ENCODE data around the gene ARID1A. TPM values are rescaled to one million over a fixed set of nuclear protein-coding genes. Genes with fewer than 3 reads are reported as not detected.
"Not testable (repeated sequence)": the region's sequence is repeated elsewhere in the genome, so short reads cannot be mapped to it uniquely, and the experiment has no call there.

Gene ARID1A
- total RNA-seq, 1 experiment from 2014 or later: 26.2 TPM

DNA sequence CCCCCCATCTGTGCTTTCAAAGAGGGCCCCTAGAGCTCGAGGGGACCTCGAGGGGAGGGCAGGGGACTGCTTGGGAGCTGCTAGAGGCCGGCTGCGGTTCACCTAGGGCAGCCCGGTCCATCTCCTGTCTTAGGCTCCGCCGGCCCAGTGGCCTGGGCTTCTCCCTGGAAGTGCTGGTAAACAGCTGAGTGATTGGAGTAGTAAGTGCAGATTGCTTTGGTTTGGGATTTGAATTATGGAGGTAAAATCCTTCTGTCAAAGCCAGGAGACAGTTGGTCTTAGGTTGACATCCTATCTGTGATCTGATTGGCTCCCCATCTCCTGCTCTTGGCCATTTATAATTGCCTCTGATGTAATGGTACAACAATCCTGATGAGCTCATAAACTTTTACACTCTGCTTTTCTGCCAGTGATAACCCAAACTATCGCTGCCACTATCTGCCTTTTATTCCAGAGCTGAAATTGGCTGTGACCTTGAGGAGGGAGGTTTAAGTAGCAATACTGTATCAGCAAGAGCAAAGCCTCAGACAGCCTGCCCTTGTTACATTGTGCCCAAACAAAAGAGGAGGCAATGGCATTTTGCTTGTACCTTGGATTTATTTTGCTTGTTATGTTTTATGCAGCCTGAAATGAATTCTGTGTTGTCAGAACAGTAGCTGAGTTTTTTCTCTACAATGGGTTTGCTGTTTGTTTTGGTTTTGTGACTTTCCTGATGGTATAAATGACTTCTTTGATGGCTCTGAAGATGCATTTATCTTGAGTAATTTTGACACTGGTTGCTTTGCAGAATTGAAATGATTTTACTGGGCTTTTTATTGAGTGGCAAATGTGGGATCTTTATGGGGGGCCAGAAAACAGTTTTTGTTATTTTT is 2.4 kb downstream of the ARID1A start:
- DNase-seq (ENCODE audit: low read depth): peak; percentile 98

DNA sequence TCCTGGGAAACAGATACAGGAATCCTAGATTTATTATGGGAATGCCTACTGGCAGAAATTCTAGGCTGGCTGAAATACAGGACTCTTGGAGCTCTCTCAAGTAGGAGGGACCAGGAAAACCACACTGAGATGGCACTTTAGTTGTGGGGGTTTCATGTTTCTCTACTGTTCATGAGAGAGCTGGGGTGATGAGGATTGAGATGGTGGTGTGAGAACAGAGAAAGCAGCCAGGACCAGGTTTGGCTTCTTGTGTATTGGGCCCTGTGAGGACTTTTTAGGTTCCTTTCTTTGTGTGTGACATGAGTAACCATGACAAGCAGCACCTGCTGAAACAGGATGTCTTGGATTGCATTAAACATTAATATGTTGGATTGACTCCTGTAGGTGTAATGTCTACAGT is 4.9 kb downstream of the ARID1A start:
- DNase-seq (ENCODE audit: low read depth): peak; percentile 65

DNA sequence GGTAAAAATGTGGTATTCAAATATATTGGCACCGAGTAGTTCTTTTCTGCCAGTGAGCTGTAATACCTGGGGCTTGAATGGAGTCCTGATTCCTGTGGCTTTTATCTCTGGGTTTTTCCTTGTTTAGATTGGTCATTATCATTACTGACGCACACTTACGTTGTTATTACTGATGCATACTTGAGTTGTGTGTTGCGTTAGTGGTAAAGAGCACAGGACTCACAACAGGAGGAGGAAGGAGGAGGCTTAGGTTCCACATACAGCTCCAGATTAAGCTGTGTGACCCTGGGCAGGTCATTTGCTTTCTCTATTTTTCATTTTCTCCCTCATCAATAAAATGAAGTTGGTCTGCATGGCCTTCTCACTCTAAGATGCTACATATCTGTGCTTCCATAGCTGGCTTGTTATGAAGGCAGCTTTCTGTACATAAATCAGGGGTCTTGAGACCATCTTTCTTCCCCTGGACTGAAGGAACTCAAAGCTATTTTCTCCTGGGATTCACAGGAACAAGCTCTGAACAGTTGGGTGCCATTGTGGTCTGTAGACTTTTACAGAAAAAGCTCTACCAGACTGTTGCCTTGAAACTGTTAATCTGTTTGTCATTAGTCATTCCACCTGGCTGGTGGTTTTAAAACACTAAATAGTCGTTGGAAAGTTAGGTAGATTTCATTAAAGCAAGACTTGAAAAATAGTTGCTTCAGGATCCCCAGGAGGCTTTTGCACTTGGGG is 5.6 kb downstream of the ARID1A start:
- no peak for DNase-seq (ENCODE audit: low read depth)

DNA sequence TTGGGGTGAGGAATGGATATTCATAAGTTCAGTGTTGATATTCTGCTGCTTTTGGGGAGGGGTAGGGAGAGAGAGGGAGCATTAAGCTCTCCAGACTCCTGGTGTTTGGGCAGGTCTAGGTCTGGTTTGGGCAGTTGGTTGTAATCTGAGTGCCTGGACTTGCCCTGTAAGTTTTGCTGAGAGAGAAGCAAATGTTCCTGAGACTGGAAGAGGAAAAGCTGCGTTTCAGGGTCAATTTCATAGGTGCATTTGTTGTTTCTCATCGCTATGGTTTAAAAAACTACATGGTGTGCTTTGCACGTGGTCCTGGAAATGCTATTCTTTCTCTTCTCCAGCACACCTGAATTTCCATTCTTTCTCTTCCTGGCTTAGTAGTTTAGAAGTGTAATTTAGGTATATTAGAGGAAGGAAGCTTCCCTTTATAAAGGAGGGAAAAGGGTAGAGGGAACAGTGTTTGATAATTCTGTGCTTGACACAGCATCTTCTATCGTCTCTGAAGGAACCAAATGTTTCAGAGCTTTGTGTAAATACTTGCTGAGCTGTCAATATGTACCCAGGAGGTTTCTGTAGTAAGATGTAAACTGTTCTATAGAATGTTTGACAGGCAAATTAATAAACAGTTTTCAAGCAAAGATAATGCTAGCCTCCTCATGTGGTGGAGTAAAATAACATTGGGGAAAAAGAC is 6.3 kb downstream of the ARID1A start:
- DNase-seq (ENCODE audit: low read depth): no peak

DNA sequence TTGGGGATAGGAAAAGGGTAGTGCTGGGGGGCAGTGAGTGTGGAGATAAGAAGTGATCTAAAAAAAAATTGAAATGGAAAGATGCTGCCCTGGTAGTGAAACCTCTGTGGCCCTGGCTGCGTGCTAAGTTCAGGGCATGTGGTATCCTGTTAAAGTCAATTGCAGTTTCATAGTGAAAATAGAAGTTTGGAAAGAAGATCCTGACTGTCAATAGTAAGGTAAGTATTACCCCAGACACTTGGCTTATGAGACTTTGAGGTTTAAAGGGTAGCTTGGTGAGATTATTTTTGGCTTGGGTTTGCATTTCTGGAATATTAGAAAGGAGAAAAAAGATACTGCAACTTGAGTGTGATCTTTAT is 6.8 kb downstream of the ARID1A start:
- DNase-seq (ENCODE audit: low read depth): no peak

GRCh38 chr1:26703478-26703877 is 7.7 kb downstream of the ARID1A start:
- DNase-seq (ENCODE audit: low read depth): no peak

DNA sequence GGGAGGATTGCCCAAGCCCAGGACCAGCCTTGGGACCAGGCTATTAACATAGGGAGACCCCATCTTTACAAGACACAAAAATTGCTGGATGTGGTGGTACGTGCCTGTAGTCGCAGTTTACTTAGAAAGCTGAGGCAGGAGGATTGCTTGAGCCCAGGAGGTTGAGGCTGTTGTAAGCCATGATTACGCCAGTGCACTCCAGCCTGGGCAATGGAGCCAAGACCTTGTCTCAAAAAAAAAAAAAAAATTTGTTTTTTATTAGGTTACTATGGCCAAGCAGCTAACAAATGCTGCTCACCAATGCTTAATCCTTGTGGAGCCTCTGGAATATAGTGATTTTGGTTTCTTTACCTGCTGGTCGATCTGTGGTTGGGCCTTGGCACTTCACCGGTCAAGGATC is 8.8 kb downstream of the ARID1A start:
- no peak for DNase-seq (ENCODE audit: low read depth)

- DNase-seq (ENCODE audit: low read depth): not testable (repeated sequence)
These were observed 9.4 kb downstream of the ARID1A start for GRCh38 chr1:26705227-26705626.

- DNase-seq (ENCODE audit: low read depth): peak; percentile 91
These were observed 10.0 kb downstream of the ARID1A start for GRCh38 chr1:26705788-26706311.

GRCh38 chr1:26706315-26706714 is 10.5 kb downstream of the ARID1A start:
- DNase-seq (ENCODE audit: low read depth): no peak

- DNase-seq (ENCODE audit: low read depth): no peak
These were observed 15.0 kb downstream of the ARID1A start for GRCh38 chr1:26710811-26711210.

GRCh38 chr1:26711777-26712176 is 16.0 kb downstream of the ARID1A start:
- DNase-seq (ENCODE audit: low read depth): no peak

DNA sequence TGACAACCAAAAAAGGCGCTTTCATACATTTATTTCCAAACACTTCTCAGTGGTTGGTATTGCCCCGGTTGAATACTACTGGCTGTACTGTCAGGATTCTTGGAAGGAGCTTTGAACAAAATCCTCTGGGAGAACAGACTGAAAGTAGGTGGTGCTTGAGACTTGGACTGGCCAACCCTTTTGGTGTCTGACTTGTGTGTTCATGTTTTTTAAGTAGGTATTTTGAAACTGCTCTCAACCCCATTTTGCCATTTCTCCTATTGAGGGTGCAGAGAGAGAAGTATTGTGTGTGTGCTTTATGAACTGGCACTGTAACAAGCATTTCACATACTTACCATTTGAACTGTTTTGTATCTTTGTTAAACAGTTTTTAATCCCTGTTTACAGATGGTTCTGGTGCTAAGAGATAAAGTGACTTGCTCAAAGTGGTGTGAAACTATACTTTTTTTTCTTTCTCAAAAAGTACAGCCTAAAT is 21.2 kb downstream of the ARID1A start:
- DNase-seq (ENCODE audit: low read depth): no peak

DNA sequence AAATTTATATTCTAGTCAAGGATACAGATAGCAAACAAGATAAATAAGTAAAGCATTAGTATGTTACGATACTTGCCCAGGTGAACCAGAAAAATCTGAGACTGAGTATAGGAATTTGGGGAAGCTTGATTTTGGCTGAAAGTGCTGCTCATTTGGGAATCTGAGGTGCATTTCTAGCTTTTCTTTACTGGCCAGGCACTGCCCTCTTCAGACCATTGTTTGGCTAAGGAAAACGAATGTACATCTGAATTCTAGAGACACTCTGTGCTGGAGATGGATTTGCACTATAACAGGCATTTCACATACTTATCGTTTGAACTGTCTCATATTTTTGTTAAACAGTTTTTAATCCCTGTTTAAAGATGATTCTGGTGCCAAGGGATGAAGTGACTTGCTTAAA is 23.4 kb downstream of the ARID1A start:
- DNase-seq (ENCODE audit: low read depth): no peak

DNA sequence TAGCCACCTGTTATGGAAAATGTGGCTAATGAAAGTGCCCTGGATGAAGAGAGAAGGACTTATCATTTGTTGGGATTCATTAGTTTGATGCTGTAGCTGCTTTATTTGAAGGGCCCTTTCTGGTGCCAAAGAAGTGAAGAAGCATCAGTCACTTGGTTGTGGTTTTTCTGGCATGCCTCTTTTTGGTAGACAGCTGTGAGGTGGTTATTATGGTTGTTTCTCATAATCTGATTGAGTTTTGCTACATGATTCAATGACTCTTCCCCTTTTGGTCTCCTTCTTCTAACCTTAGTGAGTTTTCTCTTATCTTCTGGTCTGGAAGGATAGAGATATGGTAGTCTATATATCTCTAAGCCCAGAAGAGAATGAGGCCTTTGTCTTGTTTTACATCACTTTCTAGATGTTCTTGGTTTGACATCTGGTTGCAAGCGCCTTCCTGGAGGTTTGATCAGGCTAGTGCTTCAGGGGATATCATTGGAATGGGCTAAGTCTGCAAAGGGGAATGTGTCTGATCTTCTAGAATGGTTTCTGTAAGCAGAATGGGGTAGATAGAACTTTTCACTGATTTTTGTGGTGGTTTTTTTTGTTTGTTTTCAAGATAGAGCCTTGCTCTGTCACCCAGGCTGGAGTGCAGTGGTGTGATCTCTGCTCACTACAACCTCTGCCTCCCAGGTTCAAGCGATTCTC is 26.0 kb downstream of the ARID1A start:
- DNase-seq (ENCODE audit: low read depth): peak; percentile 59

DNA sequence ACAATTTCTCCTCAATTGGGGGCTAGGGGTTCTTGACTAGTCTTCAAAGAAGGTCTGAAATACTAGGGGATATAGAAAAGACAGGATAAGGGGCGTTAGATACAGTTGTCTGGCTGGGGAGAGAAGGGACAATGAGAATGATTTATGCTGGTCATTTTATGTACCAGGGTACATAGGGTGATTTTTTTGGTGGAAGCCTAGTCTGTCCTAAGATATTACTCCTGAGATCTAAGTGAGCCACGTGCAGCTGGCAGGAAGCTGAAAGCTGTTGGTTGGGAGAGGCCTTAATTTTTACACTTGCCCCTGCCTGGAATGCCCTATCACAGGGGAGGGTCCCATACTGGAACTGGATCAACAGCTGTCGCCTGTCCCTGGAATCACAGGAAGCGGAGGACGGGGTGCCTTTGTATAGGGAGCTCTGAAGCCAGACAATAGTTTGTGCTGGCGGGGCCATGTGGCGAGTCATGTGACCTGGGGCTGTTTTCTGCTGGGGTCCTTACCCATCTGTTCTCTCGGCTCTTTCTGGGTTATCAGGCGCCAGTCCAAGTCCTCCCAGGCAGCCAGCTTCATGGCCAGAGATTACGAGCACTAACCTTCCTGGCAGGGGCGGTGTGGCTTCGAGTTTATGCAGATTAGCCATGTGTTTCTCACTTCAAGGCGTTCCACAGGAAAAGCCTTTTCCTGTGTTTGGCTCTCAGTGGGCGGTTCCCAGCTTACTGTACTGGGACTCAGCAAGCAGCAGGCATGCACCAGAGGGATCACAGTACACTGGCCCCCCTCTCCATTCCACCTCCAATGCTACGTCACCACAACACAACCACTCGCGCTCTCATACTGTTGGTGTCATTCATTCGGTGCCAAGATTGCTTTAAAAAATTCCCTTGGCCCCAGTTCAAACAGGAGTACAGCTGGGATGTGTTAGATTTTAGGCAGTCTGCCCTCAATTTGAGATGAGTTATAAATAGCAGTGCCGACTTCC is 27.5 kb downstream of the ARID1A start:
- DNase-seq (ENCODE audit: low read depth): peak; percentile 97

DNA sequence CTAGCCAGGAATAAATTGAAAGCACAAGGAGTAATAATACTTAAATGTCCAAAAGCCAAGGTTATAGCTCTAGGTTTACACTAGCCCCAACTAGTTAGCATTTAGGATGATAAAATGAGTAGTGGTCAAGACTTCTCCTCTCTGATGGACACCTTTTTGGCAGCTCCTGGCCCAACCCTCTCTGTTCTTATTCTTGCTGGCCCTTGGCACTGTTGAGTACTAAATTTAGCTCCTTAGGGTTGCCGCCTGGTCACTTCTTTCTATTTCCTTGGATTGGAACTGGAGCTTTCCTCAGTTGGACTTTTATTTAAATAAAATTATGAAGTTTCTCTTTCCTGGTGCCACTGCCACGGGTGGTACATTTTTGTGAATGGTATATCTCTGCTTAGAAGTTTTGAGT is 28.3 kb downstream of the ARID1A start:
- no peak for DNase-seq (ENCODE audit: low read depth)

DNA sequence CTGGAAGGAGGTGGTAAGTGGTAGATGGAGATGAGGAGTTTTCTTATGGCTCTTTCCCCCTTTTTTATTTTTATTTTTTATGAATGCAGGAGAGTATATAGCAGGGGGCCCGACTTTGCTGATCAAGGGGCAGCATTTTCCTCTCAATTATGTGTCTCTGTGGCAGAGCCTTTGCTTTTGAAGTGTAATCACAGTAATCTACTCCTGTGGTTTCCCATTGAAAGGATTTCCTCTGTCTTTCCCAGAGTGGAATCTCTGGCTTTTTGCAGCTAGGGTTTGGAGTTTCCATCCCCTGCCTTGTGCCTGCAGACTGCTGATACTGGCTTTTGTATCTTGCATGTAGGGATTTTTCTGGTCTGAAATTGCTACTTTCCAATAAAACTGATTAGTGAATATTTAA is 29.1 kb downstream of the ARID1A start:
- DNase-seq (ENCODE audit: low read depth): no peak

GRCh38 chr1:26725904-26726303 is 30.1 kb downstream of the ARID1A start:
- peak; percentile 84 for DNase-seq (ENCODE audit: low read depth)

DNA sequence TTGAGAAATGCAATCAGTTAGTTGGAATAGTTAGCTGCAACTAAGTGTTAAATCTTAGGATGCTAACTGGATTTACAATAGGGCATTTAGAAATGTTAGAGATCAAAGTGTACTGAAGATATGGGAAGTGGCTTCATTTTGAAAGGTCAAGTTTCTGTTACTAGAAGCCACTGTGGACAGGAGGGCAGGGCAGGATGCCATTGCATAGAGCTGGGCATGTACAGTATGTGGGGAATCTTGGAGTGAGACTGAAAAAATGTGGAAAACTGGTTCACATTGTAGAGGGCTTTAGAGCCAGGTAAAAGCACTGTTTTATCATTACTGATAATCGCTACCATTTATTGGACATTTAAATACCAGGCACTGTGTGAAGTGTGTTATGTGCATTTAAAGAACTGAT is 31.0 kb downstream of the ARID1A start:
- DNase-seq (ENCODE audit: low read depth): no peak

Data from M059J (cell line).